Middle frontal gyrus (tissue), 1 donor: Measurements from ENCODE around the gene PIM3.
"Not testable (repeated sequence)": the region's sequence is repeated elsewhere in the genome, so short reads cannot be mapped to it uniquely, and the experiment has no call there.

Source experiments
- DNase-seq: peaks from one replicate; pipeline ENCODE4 v3.0.0-alpha.2; 2015; ENCODE audit warnings: low spot score; ENCODE audit errors: extremely low spot score

Gene PIM3

GRCh38 chr22:49983148-49984042, 22.8 kb downstream of the PIM3 start:
- DNase-seq: no peak

GRCh38 chr22:49986325-49986724, 25.8 kb downstream of the PIM3 start:
- no peak for DNase-seq

GRCh38 chr22:49989826-49990225, 29.3 kb downstream of the PIM3 start:
- DNase-seq: not testable (repeated sequence)

GRCh38 chr22:49991167-49991566, 30.6 kb downstream of the PIM3 start:
- no peak for DNase-seq

GRCh38 chr22:49991907-49992533, 31.4 kb downstream of the PIM3 start:
- DNase-seq: no peak

GRCh38 chr22:49992921-49993648, 32.5 kb downstream of the PIM3 start:
- DNase-seq: peak; percentile 65

- no peak for DNase-seq
Observed at GRCh38 chr22:49993649-49994360, 33.2 kb downstream of the PIM3 start.

GRCh38 chr22:49994361-49995040, 33.9 kb downstream of the PIM3 start:
- DNase-seq: no peak

GRCh38 chr22:49995041-49995360, 34.4 kb downstream of the PIM3 start:
- DNase-seq: no peak

GRCh38 chr22:49995361-49996118, 35.0 kb downstream of the PIM3 start:
- no peak for DNase-seq

GRCh38 chr22:49996119-49996517, 35.5 kb downstream of the PIM3 start:
- DNase-seq: no peak

GRCh38 chr22:49996518-49997250, 36.1 kb downstream of the PIM3 start:
- no peak for DNase-seq

GRCh38 chr22:49997251-49997599, 36.7 kb downstream of the PIM3 start:
- no peak for DNase-seq

- no peak for DNase-seq
Observed at GRCh38 chr22:49997932-49998717, 37.6 kb downstream of the PIM3 start.

- no peak for DNase-seq
Observed at GRCh38 chr22:49998718-49999062, 38.1 kb downstream of the PIM3 start.

GRCh38 chr22:49999063-49999945, 38.7 kb downstream of the PIM3 start:
- DNase-seq: no peak

GRCh38 chr22:49999946-50000586, 39.5 kb downstream of the PIM3 start:
- DNase-seq: no peak
